HCT116 (cell line): ENCODE measurements around the gene ELK4. TPM values are rescaled to one million over a fixed set of nuclear protein-coding genes. Genes with fewer than 3 reads are reported as not detected.

ENCODE experiments used
- ATAC-seq: fragments of 200-7000 bp; cut with Tn5 transposase; 2 replicates; pipeline ENCODE4 v1.9.1; 2020; ENCODE audit warnings: mild to moderate bottlenecking, moderate library complexity
- BruUV-seq: library from RNA; stranded (reverse); fragments of 400-500 nt; replicated peaks from 2 replicates; lab custom pipeline; 2021; lab: Mats Ljungman, UMichigan
- CTCF ChIA-PET: fragments of 300-600 bp; sonication (Branson Sonifier 250); formaldehyde crosslinking; loops from one replicate; lab custom pipeline; 2021; ENCODE audit warnings: antibody characterized with exemption; lab: Charles Lee
- POLR2A ChIA-PET: fragments of 300-600, 350-600 bp; sonication (Branson Sonifier 250); formaldehyde crosslinking; loops from one replicate; lab custom pipeline; 2021; ENCODE audit warnings: antibody characterized with exemption; lab: Charles Lee
- RAD21 ChIA-PET, 2 experiments: fragments of 300-600 bp; sonication (Branson Sonifier 250); formaldehyde crosslinking; loops; one replicate each; lab custom pipeline; 2023; ENCODE audit warnings: low total read pairs in 2 of 2; ENCODE audit not compliant: uncharacterized antibody in 2 of 2, unreplicated experiment in 2 of 2, low non-redundant PET in 1 of 2; lab: Charles Lee
- DNase-seq: peaks from one replicate; pipeline ENCODE4 v3.0.0-alpha.2; 2010; ENCODE audit warnings: low read depth, low spot score
- H2AFZ ChIP-seq: fragments of 200-600 bp; shearing (Covaris generic), sonication (generic); 2 replicates; pipeline ENCODE4 v1.6.1; 2017; ENCODE audit warnings: low read depth, mixed run types, mixed read lengths, antibody characterized with exemption, low read length; ENCODE audit not compliant: poor library complexity, severe bottlenecking
- H3K27ac ChIP-seq: 2 replicates; pipeline ENCODE4 v1.5.1; 2012; ENCODE audit warnings: low read depth, low read length
- H3K27me3 ChIP-seq: fragments of 200-600 bp; sonication (generic); 2 replicates; pipeline ENCODE4 v1.6.1; 2016; ENCODE audit warnings: mixed run types, low read length, mixed read lengths; ENCODE audit not compliant: insufficient read depth
- H3K36me3 ChIP-seq, 2 experiments: fragments of 200-500 bp in 1 of 2; fragments of 200-600 bp in 1 of 2; sonication (Bioruptor generic) in 1 of 2; sonication (generic) in 1 of 2; 2 replicates each; pipeline versions ENCODE4 v1.5.1 to v1.6.1; 2014 to 2016; ENCODE audit warnings: low read length in 2 of 2, inconsistent platforms in 1 of 2, mixed read lengths in 1 of 2, mixed run types in 1 of 2; ENCODE audit not compliant: insufficient read depth in 2 of 2, control insufficient read depth in 1 of 2
- H3K4me1 ChIP-seq, 2 experiments: fragments of 200-600 bp in 1 of 2; sonication (generic) in 1 of 2; 2 replicates each; pipeline versions ENCODE4 v1.5.1 to v1.6.1; 2012 to 2017; ENCODE audit warnings: low read length in 2 of 2, inconsistent platforms in 1 of 2, mild to moderate bottlenecking in 1 of 2, mixed read lengths in 1 of 2, mixed run types in 1 of 2, moderate library complexity in 1 of 2; ENCODE audit not compliant: insufficient read depth in 2 of 2, control insufficient read depth in 1 of 2
- H3K4me2 ChIP-seq: fragments of 200-600 bp; sonication (generic); 2 replicates; pipeline ENCODE4 v1.6.1; 2017; ENCODE audit warnings: mixed run types, low read length, mixed read lengths
- H3K4me3 ChIP-seq, 2 experiments: fragments of 200-600 bp in 1 of 2; sonication (generic) in 1 of 2; replicated peaks in 1 of 2; 2 replicates each; pipeline ENCODE4 v1.5.1; 2011 to 2016; ENCODE audit warnings: low read length in 2 of 2, control low read depth in 1 of 2, low read depth in 1 of 2, mild to moderate bottlenecking in 1 of 2, mixed read lengths in 1 of 2, mixed run types in 1 of 2
- H3K79me2 ChIP-seq: fragments of 200-600 bp; sonication (generic); 2 replicates; pipeline ENCODE4 v1.6.1; 2017; ENCODE audit warnings: mild to moderate bottlenecking, mixed run types, low read length, moderate library complexity, mixed read lengths; ENCODE audit not compliant: insufficient read depth
- H3K9ac ChIP-seq: fragments of 200-600 bp; sonication (generic); 2 replicates; pipeline ENCODE4 v1.6.1; 2016; ENCODE audit warnings: low read length, mixed read lengths
- H3K9me2 ChIP-seq: fragments of 200-600 bp; sonication (generic), shearing (Covaris generic); 2 replicates; pipeline ENCODE4 v1.6.1; 2017; ENCODE audit warnings: mixed run types, mild to moderate bottlenecking, moderate library complexity; ENCODE audit not compliant: insufficient read depth
- H3K9me3 ChIP-seq, 2 experiments: fragments of 200-500 bp in 1 of 2; fragments of 200-600 bp in 1 of 2; sonication (Bioruptor generic) in 1 of 2; sonication (generic) in 1 of 2; 2 replicates each; pipeline ENCODE4 v1.6.1; 2014 to 2017; ENCODE audit warnings: low read length in 2 of 2, mixed read lengths in 2 of 2, inconsistent platforms in 1 of 2, low read depth in 1 of 2, mild to moderate bottlenecking in 1 of 2, mixed run types in 1 of 2, moderate library complexity in 1 of 2; ENCODE audit not compliant: control insufficient read depth in 1 of 2, insufficient read depth in 1 of 2
- H4K20me1 ChIP-seq: fragments of 200-600 bp; sonication (generic), shearing (Covaris generic); 2 replicates; pipeline ENCODE4 v1.6.1; 2017; ENCODE audit warnings: mixed run types, mild to moderate bottlenecking, moderate library complexity; ENCODE audit not compliant: insufficient read depth
- ATF3 ChIP-seq: IDR thresholded peaks from 2 replicates; pipeline ENCODE4 v1.6.1; 2012
- CTCF ChIP-seq, 3 experiments: fragments of 200-600 bp in 1 of 3; sonication (generic) in 1 of 3; IDR thresholded peaks in 2 of 3; conservative IDR thresholded peaks in 1 of 3; 2 replicates each; pipeline ENCODE4 v1.5.1; 2012 to 2017; ENCODE audit warnings: low read depth in 2 of 3, low read length in 2 of 3, antibody characterized with exemption in 1 of 3, borderline replicate concordance in 1 of 3, control low read depth in 1 of 3, mild to moderate bottlenecking in 1 of 3, mixed read lengths in 1 of 3, mixed run types in 1 of 3, moderate library complexity in 1 of 3; ENCODE audit not compliant: insufficient read depth in 1 of 3
- ELF1 ChIP-seq: IDR thresholded peaks from 2 replicates; pipeline ENCODE4 v1.6.1; 2012; ENCODE audit warnings: low read depth, borderline replicate concordance
- EZH2phosphoT487 ChIP-seq: fragments of 200-600 bp; IDR thresholded peaks from 2 replicates; pipeline ENCODE4 v1.6.1; 2018; ENCODE audit warnings: antibody characterized with exemption, borderline replicate concordance
- FOSL1 ChIP-seq: IDR thresholded peaks from 2 replicates; pipeline ENCODE4 v1.6.1; 2012; ENCODE audit warnings: low read depth
- JUND ChIP-seq: IDR thresholded peaks from 2 replicates; pipeline ENCODE4 v1.6.1; 2012
- POLR2A ChIP-seq: IDR thresholded peaks from 2 replicates; pipeline ENCODE4 v1.7.0; 2011; ENCODE audit warnings: borderline replicate concordance; ENCODE audit not compliant: insufficient read depth, insufficient read length; ENCODE audit errors: extremely low read depth
- POLR2AphosphoS5 ChIP-seq: IDR thresholded peaks from 2 replicates; pipeline ENCODE4 v1.6.1; 2011; ENCODE audit warnings: mild to moderate bottlenecking, low read depth, low read length, moderate library complexity
- RAD21 ChIP-seq: IDR thresholded peaks from 2 replicates; pipeline ENCODE4 v1.6.1; 2012; ENCODE audit warnings: low read depth, mild to moderate bottlenecking
- SRF ChIP-seq: IDR thresholded peaks from 2 replicates; pipeline ENCODE4 v1.6.1; 2012; ENCODE audit warnings: low read depth
- TCF7L2 ChIP-seq: IDR thresholded peaks from 2 replicates; pipeline ENCODE4 v1.7.0; 2011; ENCODE audit warnings: borderline replicate concordance, inconsistent platforms; ENCODE audit not compliant: insufficient read depth, insufficient read length; ENCODE audit errors: extremely low read depth
- YY1 ChIP-seq: IDR thresholded peaks from 2 replicates; pipeline ENCODE4 v1.6.1; 2011; ENCODE audit warnings: low read length, low read depth, moderate library complexity, mild to moderate bottlenecking; ENCODE audit not compliant: insufficient replicate concordance; ENCODE audit errors: extremely low read depth
- ZBTB33 ChIP-seq: IDR thresholded peaks from 2 replicates; pipeline ENCODE4 v1.6.1; 2011; ENCODE audit warnings: mild to moderate bottlenecking, low read length, moderate library complexity; ENCODE audit not compliant: insufficient replicate concordance; ENCODE audit errors: extremely low read depth
- ZNF274 ChIP-seq: fragments of 200-500 bp; sonication (Bioruptor generic); IDR thresholded peaks from 2 replicates; pipeline ENCODE4 v1.6.1; 2014; ENCODE audit warnings: mild to moderate bottlenecking, low read depth, low read length, inconsistent platforms
- intact Hi-C: fragments of 100-400 bp; cut with micrococcal nuclease; formaldehyde crosslinking; loops from 2 replicates; pipeline ENCODE4 v1.10.0; 2022
- total RNA-seq: library from RNA; stranded (reverse); gene quantifications from one replicate; pipeline ENCODE4 v1.2.1, GENCODE V29; 2021; ENCODE audit not compliant: unreplicated experiment

ELK4 gene
- total RNA-seq, 1 experiment from 2014 or later, result 46.2 TPM

GRCh38 chr1:205661429-205662134 lies 29.8 kb upstream of the ELK4 start:
- no peak overlapping the region for H3K27ac ChIP-seq
- POLR2A ChIA-PET, result interaction anchor here (1.7 kb wide), 1 partner anchor 30 kb away, joined by 6 read pairs; the partner anchor contains the start of gene ELK4
- H4K20me1 ChIP-seq, result no peaks in the 10 kb centered on the region
- no peak overlapping the region for H3K9ac ChIP-seq
- ATAC-seq, result no peak
- H3K9me2 ChIP-seq, result no peaks in the 10 kb centered on the region
- H3K36me3 ChIP-seq, result no peaks in the 10 kb centered on the region
- H3K9me3 ChIP-seq, result no peaks in the 10 kb centered on the region
- no peak for DNase-seq
- H3K4me3 ChIP-seq, result no peak overlapping the region
- H3K27me3 ChIP-seq, result no peaks in the 10 kb centered on the region
- peaks cover 29 to 35% of the 10 kb centered on the region in 2 experiments for H3K4me1 ChIP-seq
- RAD21 ChIA-PET, result no interaction called here
- no peak overlapping the region for H2AFZ ChIP-seq
- TF ChIP-seq EZH2phosphoT487, result no peak
- no peak for TF ChIP-seq ELF1
- TF ChIP-seq RAD21, result no peak
- no peak for TF ChIP-seq SRF
- no peak for TF ChIP-seq FOSL1
- no peak for TF ChIP-seq JUND
- TF ChIP-seq YY1, result no peak
- TF ChIP-seq ZNF274, result no peak
- no peak for TF ChIP-seq POLR2A
- TF ChIP-seq ZBTB33, result no peak
- no peak for TF ChIP-seq ATF3
- TF ChIP-seq TCF7L2, result no peak
- TF ChIP-seq POLR2AphosphoS5, result no peak
- no peak for TF ChIP-seq CTCF (IDR thresholded peaks at IDR 0.05 in 2 of 3, conservative IDR thresholded peaks at IDR 0.05 in 1 of 3; ENCODE audit: borderline replicate concordance in 1 of 3, insufficient read depth in 1 of 3, low read depth in 2 of 3, low read length in 2 of 3)
- no peak overlapping the region for H3K4me2 ChIP-seq
- no peaks in the 10 kb centered on the region; the same call in 1 of the 2 replicates for H3K79me2 ChIP-seq
- CTCF ChIA-PET, result interaction anchor here (0.7 to 7.4 kb wide), 3 partner anchors 50 to 316 kb away, joined by 3 to 230 read pairs (median 5); no protein-coding TSS in a partner anchor
- intact Hi-C loops, result no loop called here
- BruUV-seq, result no TSS peak
